Calu3 (cell line): Measurements from ENCODE around the gene DNMBP. TPM values are rescaled to one million over a fixed set of nuclear protein-coding genes. Genes with fewer than 3 reads are reported as not detected.

Experiments
- BruUV-seq: library from RNA; stranded (reverse); fragments of 400-500 nt; replicated peaks from 2 replicates; lab custom pipeline; 2021; lab: Mats Ljungman, UMichigan
- CTCF ChIA-PET: fragments of 300-600 bp; sonication (Branson Sonifier 250); formaldehyde crosslinking; loops from one replicate; lab custom pipeline; 2022; ENCODE audit warnings: antibody characterized with exemption; lab: Charles Lee
- DNase-seq: peaks from one replicate; pipeline ENCODE4 v3.0.0; 2022
- H3K27ac Mint-ChIP-seq: one replicate; pipeline ENCODE4 v1.8.0; 2022; ENCODE audit warnings: mixed read lengths; ENCODE audit not compliant: unreplicated experiment
- H3K27me3 Mint-ChIP-seq: one replicate; pipeline ENCODE4 v1.8.0; 2022; ENCODE audit warnings: mixed read lengths; ENCODE audit not compliant: unreplicated experiment
- H3K36me3 Mint-ChIP-seq: one replicate; pipeline ENCODE4 v1.8.0; 2022; ENCODE audit warnings: mild to moderate bottlenecking, moderate library complexity, mixed read lengths; ENCODE audit not compliant: insufficient read depth, unreplicated experiment
- H3K4me1 Mint-ChIP-seq: one replicate; pipeline ENCODE4 v1.8.0; 2022; ENCODE audit warnings: mild to moderate bottlenecking, low read depth, mixed read lengths; ENCODE audit not compliant: unreplicated experiment
- H3K4me3 Mint-ChIP-seq: one replicate; pipeline ENCODE4 v1.8.0; 2022; ENCODE audit warnings: mild to moderate bottlenecking, low read depth, moderate library complexity, mixed read lengths; ENCODE audit not compliant: unreplicated experiment
- H3K9me3 Mint-ChIP-seq: one replicate; pipeline ENCODE4 v1.8.0; 2022; ENCODE audit warnings: low read depth, mixed read lengths; ENCODE audit not compliant: unreplicated experiment
- intact Hi-C: fragments of 100-400 bp; cut with micrococcal nuclease; formaldehyde crosslinking; loops from one replicate; pipeline ENCODE4 v1.10.0; 2022; ENCODE audit not compliant: unreplicated experiment
- total RNA-seq: library from RNA; stranded (reverse); gene quantifications from 2 replicates; pipeline ENCODE4 v1.2.3, GENCODE V29; 2022
- TF ChIP-seq, protein P1 (sequence below): fragments of 200-600 bp; IDR thresholded peaks from one replicate; pipeline ENCODE4 v1.8.0; 2022; ENCODE audit warnings: antibody characterized with exemption; ENCODE audit not compliant: unreplicated experiment

Gene DNMBP
- total RNA-seq, 1 experiment from 2014 or later = 17.6 TPM

DNA sequence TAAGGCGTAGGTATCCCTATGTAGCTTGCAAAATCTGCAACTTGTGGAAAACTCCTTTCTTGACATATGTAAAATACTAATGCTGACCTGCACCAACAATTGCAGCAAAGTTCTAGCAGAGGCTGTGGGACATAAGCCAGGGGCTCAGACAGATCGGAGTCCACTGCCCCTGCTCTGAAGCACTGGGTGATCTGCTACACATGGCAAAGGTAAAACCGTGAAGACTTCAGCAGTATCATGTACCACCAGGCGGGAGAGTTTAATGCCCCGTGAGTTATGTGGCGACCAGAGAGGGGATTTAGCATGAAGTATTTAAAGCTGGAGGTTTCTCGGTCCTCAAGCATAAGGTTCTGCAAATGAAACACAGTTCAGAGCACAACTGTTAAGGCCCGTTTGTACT lies 150.9 kb downstream of the DNMBP start:
- H3K4me3 Mint-ChIP-seq = no peak overlapping the region
- H3K27me3 Mint-ChIP-seq = no peaks in the 10 kb centered on the region
- intact Hi-C loops = no loop called here
- no peaks in the 10 kb centered on the region for H3K9me3 Mint-ChIP-seq
- no peaks in the 10 kb centered on the region for H3K36me3 Mint-ChIP-seq
- CTCF ChIA-PET = interaction anchor here (1.2 to 1.3 kb wide), 2 partner anchors 13 to 187 kb away, joined by 3 read pairs; no protein-coding TSS in a partner anchor
- H3K27ac Mint-ChIP-seq = no peak overlapping the region
- no TSS peak for BruUV-seq
- TF ChIP-seq, protein P1, sequence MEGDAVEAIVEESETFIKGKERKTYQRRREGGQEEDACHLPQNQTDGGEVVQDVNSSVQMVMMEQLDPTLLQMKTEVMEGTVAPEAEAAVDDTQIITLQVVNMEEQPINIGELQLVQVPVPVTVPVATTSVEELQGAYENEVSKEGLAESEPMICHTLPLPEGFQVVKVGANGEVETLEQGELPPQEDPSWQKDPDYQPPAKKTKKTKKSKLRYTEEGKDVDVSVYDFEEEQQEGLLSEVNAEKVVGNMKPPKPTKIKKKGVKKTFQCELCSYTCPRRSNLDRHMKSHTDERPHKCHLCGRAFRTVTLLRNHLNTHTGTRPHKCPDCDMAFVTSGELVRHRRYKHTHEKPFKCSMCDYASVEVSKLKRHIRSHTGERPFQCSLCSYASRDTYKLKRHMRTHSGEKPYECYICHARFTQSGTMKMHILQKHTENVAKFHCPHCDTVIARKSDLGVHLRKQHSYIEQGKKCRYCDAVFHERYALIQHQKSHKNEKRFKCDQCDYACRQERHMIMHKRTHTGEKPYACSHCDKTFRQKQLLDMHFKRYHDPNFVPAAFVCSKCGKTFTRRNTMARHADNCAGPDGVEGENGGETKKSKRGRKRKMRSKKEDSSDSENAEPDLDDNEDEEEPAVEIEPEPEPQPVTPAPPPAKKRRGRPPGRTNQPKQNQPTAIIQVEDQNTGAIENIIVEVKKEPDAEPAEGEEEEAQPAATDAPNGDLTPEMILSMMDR = no peak
- no peak for DNase-seq
- no peaks in the 10 kb centered on the region for H3K4me1 Mint-ChIP-seq

DNA sequence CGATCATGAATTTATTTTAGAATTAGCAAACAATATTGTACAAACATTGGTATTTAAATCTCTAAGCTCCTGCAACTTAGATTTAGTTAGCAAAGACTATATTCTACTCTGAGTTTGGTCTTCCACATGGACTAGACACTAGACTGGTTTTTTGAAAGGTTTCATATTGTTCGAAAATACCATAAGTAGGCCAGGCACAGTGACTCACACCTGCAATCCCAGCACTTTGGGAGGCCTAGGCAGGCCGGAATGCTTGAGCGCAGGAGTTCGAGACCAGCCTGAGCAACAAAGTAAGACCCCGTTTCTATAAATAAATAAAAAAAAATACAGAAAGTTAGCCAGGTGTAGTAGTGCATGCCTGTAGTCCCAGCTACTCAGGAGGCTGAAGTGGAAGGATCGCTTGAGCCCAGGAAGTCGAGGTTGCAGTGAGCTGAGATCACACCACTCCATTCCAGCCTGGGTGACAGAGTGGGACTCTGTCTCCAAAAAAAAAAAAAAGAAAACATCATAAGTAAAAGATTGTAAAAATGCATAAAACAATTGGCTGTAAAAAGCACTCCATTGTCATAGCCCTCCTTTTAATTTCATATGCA lies 154.2 kb downstream of the DNMBP start:
- intact Hi-C loops = no loop called here
- H3K9me3 Mint-ChIP-seq = no peaks in the 10 kb centered on the region
- no peaks in the 10 kb centered on the region for H3K27me3 Mint-ChIP-seq
- H3K4me1 Mint-ChIP-seq = no peaks in the 10 kb centered on the region
- H3K27ac Mint-ChIP-seq = no peak overlapping the region
- no peak for DNase-seq
- no peak overlapping the region for H3K4me3 Mint-ChIP-seq
- H3K36me3 Mint-ChIP-seq = no peaks in the 10 kb centered on the region
- no TSS peak for BruUV-seq
- CTCF ChIA-PET = interaction anchor here (0.6 kb wide), 1 partner anchor 385 kb away, joined by 5 read pairs; no protein-coding TSS in a partner anchor
- TF ChIP-seq, protein P1 = no peak

DNA sequence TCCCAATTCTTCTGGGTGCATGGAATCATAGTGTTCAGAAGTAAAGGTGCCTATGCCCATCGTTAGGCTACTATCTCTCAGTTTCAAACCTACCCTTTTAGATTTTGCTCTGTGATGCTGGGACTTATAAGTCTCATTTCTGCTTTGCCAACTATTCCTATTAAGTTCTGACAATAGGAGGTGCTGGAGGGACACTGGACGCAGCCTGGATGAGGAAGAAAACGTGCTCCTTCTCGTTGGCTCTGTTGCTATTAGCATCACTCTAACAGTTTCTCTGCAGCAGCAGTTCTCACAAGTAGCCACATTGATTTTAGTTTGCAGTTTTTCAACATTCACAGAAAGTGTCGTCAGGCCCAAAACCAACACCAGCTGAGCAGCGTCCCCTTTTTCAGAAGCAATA lies 154.9 kb downstream of the DNMBP start:
- Mint-ChIP-seq H3K4me3 (no peak overlapping the region), H3K9me3 (no peaks in the 10 kb centered on the region), H3K4me1 (no peaks in the 10 kb centered on the region), H3K27me3 (no peaks in the 10 kb centered on the region), H3K27ac (no peak overlapping the region), H3K36me3 (no peaks in the 10 kb centered on the region)
- CTCF ChIA-PET = no interaction called here
- intact Hi-C loops = no loop called here
- BruUV-seq = no TSS peak
- TF ChIP-seq, protein P1 = no peak
- no peak for DNase-seq

DNA sequence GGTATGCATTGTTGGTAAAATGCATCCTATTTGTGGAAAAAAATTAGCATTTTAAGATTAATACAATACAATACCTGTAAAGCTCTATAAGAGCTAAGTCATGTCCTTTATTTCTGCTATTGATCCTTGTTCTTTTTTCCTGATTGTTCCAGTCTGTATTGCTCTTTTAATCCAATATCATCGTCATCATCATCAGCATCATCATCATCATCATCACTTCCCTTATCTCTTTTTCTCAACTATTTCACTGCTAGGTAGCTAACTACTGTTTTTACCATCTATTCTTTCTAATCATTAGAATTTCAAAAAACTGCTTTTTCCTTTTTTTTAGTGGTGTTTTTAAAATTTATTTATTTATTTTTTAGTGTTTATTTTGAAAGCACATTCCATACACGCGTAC lies 156.1 kb downstream of the DNMBP start:
- BruUV-seq = no TSS peak
- H3K4me3 Mint-ChIP-seq = no peak overlapping the region
- CTCF ChIA-PET = no interaction called here
- H3K9me3 Mint-ChIP-seq = no peaks in the 10 kb centered on the region
- H3K27me3 Mint-ChIP-seq = no peaks in the 10 kb centered on the region
- DNase-seq = no peak
- intact Hi-C loops = no loop called here
- H3K27ac Mint-ChIP-seq = no peak overlapping the region
- TF ChIP-seq, protein P1 = no peak
- no peaks in the 10 kb centered on the region for H3K36me3 Mint-ChIP-seq
- no peaks in the 10 kb centered on the region for H3K4me1 Mint-ChIP-seq
